ENCODE measurements around the gene HOXC5.

DNA sequence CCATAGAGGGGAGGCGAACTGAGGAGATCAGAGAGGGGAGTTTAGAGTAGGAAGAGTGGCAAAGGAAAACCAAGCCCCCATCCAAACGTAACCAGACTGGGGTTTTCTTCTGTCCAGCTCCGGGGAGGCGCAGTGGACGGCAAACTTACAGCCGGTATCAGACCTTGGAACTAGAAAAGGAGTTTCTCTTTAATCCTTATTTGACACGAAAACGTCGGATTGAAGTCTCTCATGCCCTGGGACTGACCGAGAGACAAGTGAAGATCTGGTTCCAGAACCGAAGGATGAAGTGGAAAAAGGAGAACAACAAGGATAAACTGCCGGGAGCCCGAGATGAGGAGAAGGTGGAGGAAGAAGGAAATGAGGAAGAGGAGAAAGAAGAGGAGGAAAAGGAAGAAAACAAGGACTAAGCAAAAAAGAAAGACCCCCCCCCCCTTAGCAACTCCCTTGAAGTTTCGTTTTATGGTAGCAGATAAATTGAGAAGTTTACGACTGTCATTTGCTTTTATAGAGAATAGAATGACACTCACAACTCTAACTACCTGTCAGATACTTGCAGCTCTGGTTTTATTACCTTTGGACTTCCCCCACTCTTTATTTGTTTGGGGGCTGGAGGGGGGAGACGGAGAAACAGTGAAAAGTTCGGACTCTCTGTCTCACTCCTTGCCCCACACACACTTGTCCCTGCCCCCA lies 21.7 kb upstream of the HOXC5 start:
- TF ChIP-seq, protein P1, sequence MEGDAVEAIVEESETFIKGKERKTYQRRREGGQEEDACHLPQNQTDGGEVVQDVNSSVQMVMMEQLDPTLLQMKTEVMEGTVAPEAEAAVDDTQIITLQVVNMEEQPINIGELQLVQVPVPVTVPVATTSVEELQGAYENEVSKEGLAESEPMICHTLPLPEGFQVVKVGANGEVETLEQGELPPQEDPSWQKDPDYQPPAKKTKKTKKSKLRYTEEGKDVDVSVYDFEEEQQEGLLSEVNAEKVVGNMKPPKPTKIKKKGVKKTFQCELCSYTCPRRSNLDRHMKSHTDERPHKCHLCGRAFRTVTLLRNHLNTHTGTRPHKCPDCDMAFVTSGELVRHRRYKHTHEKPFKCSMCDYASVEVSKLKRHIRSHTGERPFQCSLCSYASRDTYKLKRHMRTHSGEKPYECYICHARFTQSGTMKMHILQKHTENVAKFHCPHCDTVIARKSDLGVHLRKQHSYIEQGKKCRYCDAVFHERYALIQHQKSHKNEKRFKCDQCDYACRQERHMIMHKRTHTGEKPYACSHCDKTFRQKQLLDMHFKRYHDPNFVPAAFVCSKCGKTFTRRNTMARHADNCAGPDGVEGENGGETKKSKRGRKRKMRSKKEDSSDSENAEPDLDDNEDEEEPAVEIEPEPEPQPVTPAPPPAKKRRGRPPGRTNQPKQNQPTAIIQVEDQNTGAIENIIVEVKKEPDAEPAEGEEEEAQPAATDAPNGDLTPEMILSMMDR (IDR thresholded peaks at IDR 0.05), result no peak
- TF ChIP-seq EP300 (IDR thresholded peaks at IDR 0.05) (no peak), POLR2A (IDR thresholded peaks at IDR 0.05) (no peak), POLR2AphosphoS5 (IDR thresholded peaks at IDR 0.05) (no peak)
